Panc1 (cell line): ENCODE data around the gene NPLOC4.

Experiments used
- TF ChIP-seq, protein P1 (sequence below): fragments of 450-650 bp; IDR thresholded peaks from 2 replicates; pipeline ENCODE4 v1.5.1; 2017; ENCODE audit warnings: mild to moderate bottlenecking
- TF ChIP-seq, protein P2 (sequence below), 2 experiments: IDR thresholded peaks; 2 replicates each; pipeline ENCODE4 v1.6.1; 2011 to 2012; ENCODE audit warnings: low read depth in 2 of 2, control low read depth in 1 of 2, low read length in 1 of 2, mild to moderate bottlenecking in 1 of 2, moderate library complexity in 1 of 2; ENCODE audit not compliant: insufficient read depth in 1 of 2

DNA sequence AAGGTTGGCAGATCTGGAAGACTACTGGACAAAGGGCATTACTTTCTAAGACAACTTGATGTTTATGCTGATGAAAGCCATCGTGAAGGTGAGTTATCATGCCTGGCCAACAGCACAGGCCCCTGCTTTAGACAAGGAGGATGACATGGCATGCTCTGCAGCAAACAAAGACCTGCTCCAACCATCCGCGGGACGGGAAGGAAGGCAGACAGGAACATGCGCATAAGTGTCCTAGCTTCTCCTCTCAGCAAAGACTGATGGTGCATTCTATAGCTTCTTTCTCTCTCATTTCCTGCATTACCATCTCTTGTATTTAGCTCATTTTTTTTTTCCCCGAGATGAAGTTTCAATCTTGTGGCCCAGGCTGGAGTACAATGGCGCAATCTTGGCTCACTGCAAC, 5.4 kb downstream of the NPLOC4 start:
- TF ChIP-seq, protein P1, sequence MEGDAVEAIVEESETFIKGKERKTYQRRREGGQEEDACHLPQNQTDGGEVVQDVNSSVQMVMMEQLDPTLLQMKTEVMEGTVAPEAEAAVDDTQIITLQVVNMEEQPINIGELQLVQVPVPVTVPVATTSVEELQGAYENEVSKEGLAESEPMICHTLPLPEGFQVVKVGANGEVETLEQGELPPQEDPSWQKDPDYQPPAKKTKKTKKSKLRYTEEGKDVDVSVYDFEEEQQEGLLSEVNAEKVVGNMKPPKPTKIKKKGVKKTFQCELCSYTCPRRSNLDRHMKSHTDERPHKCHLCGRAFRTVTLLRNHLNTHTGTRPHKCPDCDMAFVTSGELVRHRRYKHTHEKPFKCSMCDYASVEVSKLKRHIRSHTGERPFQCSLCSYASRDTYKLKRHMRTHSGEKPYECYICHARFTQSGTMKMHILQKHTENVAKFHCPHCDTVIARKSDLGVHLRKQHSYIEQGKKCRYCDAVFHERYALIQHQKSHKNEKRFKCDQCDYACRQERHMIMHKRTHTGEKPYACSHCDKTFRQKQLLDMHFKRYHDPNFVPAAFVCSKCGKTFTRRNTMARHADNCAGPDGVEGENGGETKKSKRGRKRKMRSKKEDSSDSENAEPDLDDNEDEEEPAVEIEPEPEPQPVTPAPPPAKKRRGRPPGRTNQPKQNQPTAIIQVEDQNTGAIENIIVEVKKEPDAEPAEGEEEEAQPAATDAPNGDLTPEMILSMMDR, result no peak
- TF ChIP-seq, protein P2, sequence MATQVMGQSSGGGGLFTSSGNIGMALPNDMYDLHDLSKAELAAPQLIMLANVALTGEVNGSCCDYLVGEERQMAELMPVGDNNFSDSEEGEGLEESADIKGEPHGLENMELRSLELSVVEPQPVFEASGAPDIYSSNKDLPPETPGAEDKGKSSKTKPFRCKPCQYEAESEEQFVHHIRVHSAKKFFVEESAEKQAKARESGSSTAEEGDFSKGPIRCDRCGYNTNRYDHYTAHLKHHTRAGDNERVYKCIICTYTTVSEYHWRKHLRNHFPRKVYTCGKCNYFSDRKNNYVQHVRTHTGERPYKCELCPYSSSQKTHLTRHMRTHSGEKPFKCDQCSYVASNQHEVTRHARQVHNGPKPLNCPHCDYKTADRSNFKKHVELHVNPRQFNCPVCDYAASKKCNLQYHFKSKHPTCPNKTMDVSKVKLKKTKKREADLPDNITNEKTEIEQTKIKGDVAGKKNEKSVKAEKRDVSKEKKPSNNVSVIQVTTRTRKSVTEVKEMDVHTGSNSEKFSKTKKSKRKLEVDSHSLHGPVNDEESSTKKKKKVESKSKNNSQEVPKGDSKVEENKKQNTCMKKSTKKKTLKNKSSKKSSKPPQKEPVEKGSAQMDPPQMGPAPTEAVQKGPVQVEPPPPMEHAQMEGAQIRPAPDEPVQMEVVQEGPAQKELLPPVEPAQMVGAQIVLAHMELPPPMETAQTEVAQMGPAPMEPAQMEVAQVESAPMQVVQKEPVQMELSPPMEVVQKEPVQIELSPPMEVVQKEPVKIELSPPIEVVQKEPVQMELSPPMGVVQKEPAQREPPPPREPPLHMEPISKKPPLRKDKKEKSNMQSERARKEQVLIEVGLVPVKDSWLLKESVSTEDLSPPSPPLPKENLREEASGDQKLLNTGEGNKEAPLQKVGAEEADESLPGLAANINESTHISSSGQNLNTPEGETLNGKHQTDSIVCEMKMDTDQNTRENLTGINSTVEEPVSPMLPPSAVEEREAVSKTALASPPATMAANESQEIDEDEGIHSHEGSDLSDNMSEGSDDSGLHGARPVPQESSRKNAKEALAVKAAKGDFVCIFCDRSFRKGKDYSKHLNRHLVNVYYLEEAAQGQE (IDR thresholded peaks at IDR 0.05; ENCODE audit: insufficient read depth in 1 of 2, low read depth in 2 of 2, low read length in 1 of 2), result no peak
